ENCODE measurements around the gene SSRP1.
"Not testable (repeated sequence)": the region's sequence is repeated elsewhere in the genome, so short reads cannot be mapped to it uniquely, and the experiment has no call there.

Gene SSRP1

GRCh38 chr11:57341250-57341808, 5.6 kb upstream of the SSRP1 start:
- H3K9me3 ChIP-seq: no peaks in the 10 kb centered on the region
- no peak for TF ChIP-seq CTCF (IDR thresholded peaks at IDR 0.05)
- no peak overlapping the region for H3K27ac ChIP-seq
- H3K4me1 ChIP-seq (ENCODE audit: control insufficient read depth in 1 of 2, insufficient read depth in 1 of 2, low read depth in 1 of 2, low read length in 1 of 2): peaks cover 2 to 6% of the 10 kb centered on the region in 2 experiments
- no peak overlapping the region for H3K4me3 ChIP-seq (ENCODE audit: low read depth in 1 of 2, low read length in 1 of 2)
- peaks cover 10% of the 10 kb centered on the region for H3K27me3 ChIP-seq
- H3K36me3 ChIP-seq: no peaks in the 10 kb centered on the region

GRCh38 chr11:57340039-57340615, 4.4 kb upstream of the SSRP1 start:
- Histone ChIP-seq H3K4me3 (ENCODE audit: low read depth in 1 of 2, low read length in 1 of 2) (no peak overlapping the region), H3K36me3 (no peaks in the 10 kb centered on the region), H3K4me1 (ENCODE audit: control insufficient read depth in 1 of 2, insufficient read depth in 1 of 2, low read depth in 1 of 2, low read length in 1 of 2) (peaks cover 6 to 9% of the 10 kb centered on the region in 2 experiments), H3K9me3 (no peaks in the 10 kb centered on the region), H3K27ac (no peak overlapping the region), H3K27me3 (peaks cover 10% of the 10 kb centered on the region)
- no peak for TF ChIP-seq CTCF (IDR thresholded peaks at IDR 0.05)

- Histone ChIP-seq H3K4me1 (ENCODE audit: control insufficient read depth in 1 of 2, insufficient read depth in 1 of 2, low read depth in 1 of 2, low read length in 1 of 2) (peaks cover 6 to 12% of the 10 kb centered on the region in 2 experiments), H3K27me3 (peaks cover 10% of the 10 kb centered on the region), H3K4me3 (ENCODE audit: low read depth in 1 of 2, low read length in 1 of 2) (no peak overlapping the region), H3K9me3 (no peaks in the 10 kb centered on the region), H3K36me3 (no peaks in the 10 kb centered on the region), H3K27ac (no peak overlapping the region)
- no peak for TF ChIP-seq CTCF (IDR thresholded peaks at IDR 0.05)
These were observed 3.6 kb upstream of the SSRP1 start for GRCh38 chr11:57339328-57339727.

DNA sequence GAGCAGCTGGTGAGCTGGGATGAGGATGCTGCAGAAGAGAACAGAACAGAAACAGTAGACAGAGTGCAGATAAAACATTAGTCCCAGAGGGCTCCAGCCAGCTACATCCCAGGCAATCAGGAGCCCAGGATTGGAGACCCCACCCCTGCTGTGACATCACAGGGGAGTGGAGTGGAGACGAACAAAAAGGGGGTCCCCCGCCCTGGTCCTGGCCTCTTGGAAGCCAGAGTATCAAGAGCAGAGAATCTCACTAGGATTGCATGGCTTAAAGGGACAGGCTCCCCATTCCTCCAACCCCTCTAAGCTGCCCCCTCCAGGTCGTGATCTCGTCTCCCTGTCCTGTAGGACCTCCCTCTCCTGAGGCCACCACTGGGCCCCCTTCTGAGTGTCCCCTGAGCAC, 2.5 kb upstream of the SSRP1 start, which contains the start of gene P2RX3:
TSS of gene P2RX3 (plus strand) at position 211 of the 400 bp plus-strand sequence. CDS start 199 bp downstream, outside the sequence.
- no peak within 1 kb of the TSS for H3K4me3 ChIP-seq (ENCODE audit: low read depth in 1 of 2, low read length in 1 of 2)

GRCh38 chr11:57336856-57337255, 1.2 kb upstream of the SSRP1 start:
- H3K27ac ChIP-seq; H3K9me3 ChIP-seq; H3K27me3 ChIP-seq; H3K4me3 ChIP-seq (ENCODE audit: low read depth in 1 of 2, low read length in 1 of 2): not testable (repeated sequence)
- Histone ChIP-seq H3K4me1 (ENCODE audit: control insufficient read depth in 1 of 2, insufficient read depth in 1 of 2, low read depth in 1 of 2, low read length in 1 of 2) (peaks cover 6 to 12% of the 10 kb centered on the region in 2 experiments), H3K36me3 (peaks cover 11% of the 10 kb centered on the region)

More for the DNA sequence above, 2.5 kb upstream of the SSRP1 start, which contains the start of gene P2RX3:
- H3K9me3 ChIP-seq: no peaks in the 10 kb centered on the region
- peaks cover 10% of the 10 kb centered on the region for H3K27me3 ChIP-seq
- TF ChIP-seq CTCF (IDR thresholded peaks at IDR 0.05): no peak
- peaks cover 6 to 12% of the 10 kb centered on the region in 2 experiments for H3K4me1 ChIP-seq (ENCODE audit: control insufficient read depth in 1 of 2, insufficient read depth in 1 of 2, low read depth in 1 of 2, low read length in 1 of 2)
- H3K27ac ChIP-seq: no peak within 1 kb of the TSS
- no peaks in the 10 kb centered on the region for H3K36me3 ChIP-seq

- peaks cover 10% of the 10 kb centered on the region for H3K27me3 ChIP-seq
- H3K4me3 ChIP-seq (ENCODE audit: low read depth in 1 of 2, low read length in 1 of 2): peak overlapping the region; percentile 62 to 80
- H3K9me3 ChIP-seq: no peaks in the 10 kb centered on the region
- H3K36me3 ChIP-seq: peaks cover 18% of the 10 kb centered on the region
- peaks cover 6 to 12% of the 10 kb centered on the region in 2 experiments for H3K4me1 ChIP-seq (ENCODE audit: control insufficient read depth in 1 of 2, insufficient read depth in 1 of 2, low read depth in 1 of 2, low read length in 1 of 2)
- H3K27ac ChIP-seq: peak overlapping the region; percentile 37
- no peak for TF ChIP-seq CTCF (IDR thresholded peaks at IDR 0.05)
These were observed 497 bp upstream of the SSRP1 start for GRCh38 chr11:57336111-57336666.

Measured in neutrophil (primary cell).